MCF 10A (cell line): ENCODE measurements around the gene UVSSA. TPM values are rescaled to one million over a fixed set of nuclear protein-coding genes. Genes with fewer than 3 reads are reported as not detected.

Source experiments
- BruUV-seq: library from RNA; stranded (reverse); fragments of 400-500 nt; replicated peaks from 2 replicates; lab custom pipeline; 2021; lab: Mats Ljungman, UMichigan
- CTCF ChIA-PET: fragments of 300-600 bp; sonication (Branson Sonifier 250); formaldehyde crosslinking; extraction: SDS; loops from one replicate; lab custom pipeline; 2021; ENCODE audit warnings: antibody characterized with exemption, inconsistent platforms; lab: Yijun Ruan, JAX
- POLR2A ChIA-PET: fragments of 300-600, 350-650 bp; sonication (Branson Sonifier 250); formaldehyde crosslinking; extraction: SDS; loops from one replicate; lab custom pipeline; 2020; ENCODE audit warnings: antibody characterized with exemption, inconsistent platforms; lab: Yijun Ruan, JAX
- DNase-seq: peaks from one replicate; pipeline ENCODE4 v3.0.0-alpha.2; 2018; ENCODE audit not compliant: unreplicated experiment
- H3K27ac Mint-ChIP-seq: one replicate; pipeline ENCODE4 v1.8.0; 2022; ENCODE audit warnings: mild to moderate bottlenecking, low read depth, mixed read lengths; ENCODE audit not compliant: unreplicated experiment
- H3K27me3 Mint-ChIP-seq: one replicate; pipeline ENCODE4 v1.8.0; 2022; ENCODE audit warnings: mixed read lengths; ENCODE audit not compliant: insufficient read depth, unreplicated experiment
- H3K36me3 Mint-ChIP-seq: one replicate; pipeline ENCODE4 v1.8.0; 2022; ENCODE audit warnings: mild to moderate bottlenecking, moderate library complexity, mixed read lengths; ENCODE audit not compliant: insufficient read depth, unreplicated experiment
- H3K4me1 Mint-ChIP-seq: one replicate; pipeline ENCODE4 v1.8.0; 2022; ENCODE audit warnings: mixed read lengths; ENCODE audit not compliant: insufficient read depth, unreplicated experiment
- H3K4me3 Mint-ChIP-seq: one replicate; pipeline ENCODE4 v1.8.0; 2022; ENCODE audit warnings: mild to moderate bottlenecking, moderate library complexity, mixed read lengths; ENCODE audit not compliant: unreplicated experiment
- H3K9me3 Mint-ChIP-seq: one replicate; pipeline ENCODE4 v1.8.0; 2022; ENCODE audit warnings: mixed read lengths; ENCODE audit not compliant: unreplicated experiment
- intact Hi-C: fragments of 100-400 bp; cut with micrococcal nuclease; formaldehyde crosslinking; loops from 2 replicates; pipeline ENCODE4 v1.14.1; 2022
- total RNA-seq: library from RNA; stranded (reverse); gene quantifications from 2 replicates; pipeline ENCODE4 v1.2.3, GENCODE V29; 2022
- TF ChIP-seq, protein P1 (sequence below): fragments of 200-600 bp; IDR thresholded peaks from one replicate; pipeline ENCODE4 v1.8.0; 2022; ENCODE audit warnings: antibody characterized with exemption, mild to moderate bottlenecking; ENCODE audit not compliant: unreplicated experiment

The UVSSA gene
- total RNA-seq, 1 experiment from 2014 or later = 43.6 TPM

DNA sequence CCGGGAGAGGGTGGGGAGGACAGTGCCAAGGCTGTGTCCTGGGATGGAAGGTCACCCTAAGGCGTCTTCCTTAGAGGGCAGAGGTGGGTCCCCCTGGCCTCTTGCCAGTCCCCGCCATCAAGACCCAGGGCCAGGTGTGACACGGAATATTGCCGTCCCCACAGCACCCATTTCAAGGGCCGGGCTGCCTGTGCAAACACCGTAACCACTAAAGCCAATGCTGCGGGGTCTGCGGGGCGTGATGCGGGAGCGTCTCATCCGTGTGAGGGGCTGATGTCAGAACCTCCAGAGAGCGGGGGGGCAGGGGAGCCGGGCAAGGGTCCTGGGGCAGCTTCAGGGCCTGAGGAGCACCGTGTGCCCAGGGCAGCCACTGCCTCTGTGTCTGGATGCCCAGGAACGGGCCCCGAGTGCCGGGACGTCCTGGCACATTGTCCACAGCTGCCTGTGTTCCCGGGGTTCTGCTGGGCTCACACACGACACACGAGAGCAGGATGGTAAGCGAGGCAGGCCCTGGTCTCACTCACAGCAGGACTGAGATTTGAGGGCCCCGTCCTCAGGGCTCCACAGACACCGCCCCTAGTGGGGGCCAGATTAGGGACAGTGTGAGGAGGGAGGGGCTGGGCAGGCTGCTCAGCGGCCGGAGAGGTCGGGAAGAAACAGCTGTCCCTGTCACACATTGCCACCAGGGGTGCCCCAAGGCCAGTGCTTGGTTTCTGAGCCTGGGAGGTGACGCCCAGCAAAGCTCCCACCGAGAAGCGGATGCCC lies 30.0 kb downstream of the UVSSA start:
- no TSS peak for BruUV-seq
- ChIA-PET CTCF (interaction anchor here (1.1 kb wide), 1 partner anchor 171 kb away, joined by 3 read pairs; no protein-coding TSS in a partner anchor), POLR2A (interaction anchor here (0.6 kb wide), 1 partner anchor 151 kb away, joined by 3 read pairs; no protein-coding TSS in a partner anchor)
- Mint-ChIP-seq H3K4me3 (no peak overlapping the region), H3K27ac (no peak overlapping the region), H3K27me3 (no peaks in the 10 kb centered on the region), H3K9me3 (no peaks in the 10 kb centered on the region), H3K36me3 (peaks cover 24% of the 10 kb centered on the region), H3K4me1 (no peaks in the 10 kb centered on the region)
- DNase-seq = no peak
- intact Hi-C loops = no loop called here
- TF ChIP-seq, protein P1, sequence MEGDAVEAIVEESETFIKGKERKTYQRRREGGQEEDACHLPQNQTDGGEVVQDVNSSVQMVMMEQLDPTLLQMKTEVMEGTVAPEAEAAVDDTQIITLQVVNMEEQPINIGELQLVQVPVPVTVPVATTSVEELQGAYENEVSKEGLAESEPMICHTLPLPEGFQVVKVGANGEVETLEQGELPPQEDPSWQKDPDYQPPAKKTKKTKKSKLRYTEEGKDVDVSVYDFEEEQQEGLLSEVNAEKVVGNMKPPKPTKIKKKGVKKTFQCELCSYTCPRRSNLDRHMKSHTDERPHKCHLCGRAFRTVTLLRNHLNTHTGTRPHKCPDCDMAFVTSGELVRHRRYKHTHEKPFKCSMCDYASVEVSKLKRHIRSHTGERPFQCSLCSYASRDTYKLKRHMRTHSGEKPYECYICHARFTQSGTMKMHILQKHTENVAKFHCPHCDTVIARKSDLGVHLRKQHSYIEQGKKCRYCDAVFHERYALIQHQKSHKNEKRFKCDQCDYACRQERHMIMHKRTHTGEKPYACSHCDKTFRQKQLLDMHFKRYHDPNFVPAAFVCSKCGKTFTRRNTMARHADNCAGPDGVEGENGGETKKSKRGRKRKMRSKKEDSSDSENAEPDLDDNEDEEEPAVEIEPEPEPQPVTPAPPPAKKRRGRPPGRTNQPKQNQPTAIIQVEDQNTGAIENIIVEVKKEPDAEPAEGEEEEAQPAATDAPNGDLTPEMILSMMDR = no peak

DNA sequence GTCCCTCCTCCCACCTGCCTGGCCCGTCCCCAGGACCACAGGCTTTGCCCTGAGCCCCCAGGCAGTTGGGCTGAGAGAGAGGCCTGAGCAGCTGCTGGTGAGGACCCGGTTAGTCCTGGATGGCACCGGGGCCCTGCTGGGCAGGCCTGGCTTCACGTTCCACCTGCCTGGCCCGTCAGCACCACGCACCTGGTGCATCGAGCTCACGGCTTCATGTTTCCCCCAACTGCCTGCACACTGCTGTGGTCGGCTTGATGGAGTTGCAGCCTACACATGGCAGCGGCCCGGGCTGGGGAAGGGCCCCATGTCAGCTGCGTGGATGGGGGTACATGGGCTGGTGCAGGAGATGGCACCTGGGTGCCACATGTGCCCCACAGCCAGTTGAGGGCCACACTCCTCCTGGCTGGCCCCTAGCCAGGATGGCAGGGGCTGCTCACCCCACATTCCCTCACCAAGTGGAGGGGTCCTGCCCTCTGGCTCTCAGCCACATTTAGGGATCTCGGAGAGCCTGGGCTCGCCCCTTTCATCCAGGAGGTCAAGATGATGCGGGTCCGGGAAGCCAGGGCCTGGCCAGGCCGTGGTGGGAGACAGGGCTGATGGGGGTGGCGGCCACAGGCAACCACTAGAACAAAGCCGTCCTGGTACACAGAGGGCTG lies 30.7 kb downstream of the UVSSA start:
- DNase-seq = no peak
- no peaks in the 10 kb centered on the region for H3K4me1 Mint-ChIP-seq
- H3K36me3 Mint-ChIP-seq = peaks cover 18% of the 10 kb centered on the region
- no peak overlapping the region for H3K4me3 Mint-ChIP-seq
- TF ChIP-seq, protein P1 = no peak
- no TSS peak for BruUV-seq
- H3K27ac Mint-ChIP-seq = no peak overlapping the region
- POLR2A ChIA-PET = no interaction called here
- no peaks in the 10 kb centered on the region for H3K27me3 Mint-ChIP-seq
- no peaks in the 10 kb centered on the region for H3K9me3 Mint-ChIP-seq
- CTCF ChIA-PET = interaction anchor here (0.6 kb wide), 1 partner anchor 249 kb away, joined by 3 read pairs; no protein-coding TSS in a partner anchor
- intact Hi-C loops = no loop called here

DNA sequence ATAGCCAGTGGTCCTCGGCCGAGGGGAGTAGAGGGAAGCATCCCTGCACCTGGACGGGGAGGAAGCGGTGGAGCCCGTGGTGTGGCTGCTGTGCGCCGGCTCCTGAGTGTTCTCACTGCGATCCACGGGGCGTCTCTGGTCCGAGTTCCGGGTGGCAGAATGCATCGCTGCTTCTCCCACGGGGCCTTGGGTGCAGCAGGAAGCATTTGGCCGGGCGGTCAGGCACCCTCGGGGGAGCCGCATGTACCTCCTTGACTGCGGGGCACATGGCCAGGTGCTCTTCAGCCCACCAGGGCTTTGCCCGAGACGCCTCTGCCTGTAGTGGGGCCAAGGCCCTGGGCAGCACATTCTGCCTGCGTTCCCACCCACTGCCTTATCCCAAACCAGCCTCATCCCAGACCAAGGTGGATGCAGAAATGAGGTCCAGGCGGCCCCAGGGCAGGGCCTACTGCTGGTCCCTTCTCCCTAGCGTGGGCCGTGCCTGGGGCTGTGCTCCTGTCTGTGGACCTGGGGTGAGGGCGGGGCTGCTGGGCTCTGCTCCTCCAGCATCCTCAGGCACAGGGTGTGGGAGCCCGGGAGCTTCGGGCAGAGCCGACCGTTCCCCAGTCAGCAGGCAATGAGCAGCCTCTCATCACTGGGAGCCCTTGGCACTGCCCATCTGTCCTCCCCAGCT lies 31.7 kb downstream of the UVSSA start:
- no TSS peak for BruUV-seq
- CTCF ChIA-PET = no interaction called here
- DNase-seq = no peak
- TF ChIP-seq, protein P1 = no peak
- no peak overlapping the region for H3K4me3 Mint-ChIP-seq
- intact Hi-C loops = no loop called here
- H3K4me1 Mint-ChIP-seq = no peaks in the 10 kb centered on the region
- peaks cover 18% of the 10 kb centered on the region for H3K36me3 Mint-ChIP-seq
- no peaks in the 10 kb centered on the region for H3K9me3 Mint-ChIP-seq
- POLR2A ChIA-PET = no interaction called here
- no peaks in the 10 kb centered on the region for H3K27me3 Mint-ChIP-seq
- no peak overlapping the region for H3K27ac Mint-ChIP-seq

DNA sequence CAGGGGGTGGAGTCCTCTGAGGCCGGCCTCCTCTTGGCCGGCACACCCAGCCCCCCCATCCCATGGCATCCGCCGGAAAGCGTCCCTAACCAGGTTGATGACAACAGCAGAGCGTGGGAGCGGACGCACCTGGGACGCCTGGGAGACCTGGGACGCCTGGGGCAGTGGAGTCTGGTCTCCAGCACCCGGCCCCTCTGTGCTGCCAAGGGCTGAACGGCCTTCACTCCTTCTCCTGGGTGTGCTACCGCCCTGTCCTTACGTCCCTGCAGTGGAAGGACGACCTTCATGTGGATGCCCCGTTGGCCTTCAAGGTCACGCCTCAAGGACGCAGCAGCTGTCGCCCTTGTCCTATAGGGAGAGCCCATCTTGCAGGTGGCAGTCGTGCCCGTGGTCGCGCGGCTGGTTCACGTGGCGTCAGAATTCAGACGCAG lies 32.4 kb downstream of the UVSSA start:
- DNase-seq = no peak
- no TSS peak for BruUV-seq
- Mint-ChIP-seq H3K27me3 (no peaks in the 10 kb centered on the region), H3K4me3 (no peak overlapping the region), H3K36me3 (peaks cover 18% of the 10 kb centered on the region), H3K4me1 (no peaks in the 10 kb centered on the region), H3K27ac (no peak overlapping the region), H3K9me3 (no peaks in the 10 kb centered on the region)
- TF ChIP-seq, protein P1 = no peak
- intact Hi-C loops = no loop called here
- POLR2A ChIA-PET = no interaction called here
- CTCF ChIA-PET = no interaction called here
